HCT116 (cell line): ENCODE measurements around the gene SNTB2. TPM values are rescaled to one million over a fixed set of nuclear protein-coding genes. Genes with fewer than 3 reads are reported as not detected.

Source experiments
- ATAC-seq: fragments of 200-7000 bp; cut with Tn5 transposase; 2 replicates; pipeline ENCODE4 v1.9.1; 2020; ENCODE audit warnings: mild to moderate bottlenecking, moderate library complexity
- BruUV-seq: library from RNA; stranded (reverse); fragments of 400-500 nt; replicated peaks from 2 replicates; lab custom pipeline; 2021; lab: Mats Ljungman, UMichigan
- CTCF ChIA-PET: fragments of 300-600 bp; sonication (Branson Sonifier 250); formaldehyde crosslinking; loops from one replicate; lab custom pipeline; 2021; ENCODE audit warnings: antibody characterized with exemption; lab: Charles Lee
- POLR2A ChIA-PET: fragments of 300-600, 350-600 bp; sonication (Branson Sonifier 250); formaldehyde crosslinking; loops from one replicate; lab custom pipeline; 2021; ENCODE audit warnings: antibody characterized with exemption; lab: Charles Lee
- RAD21 ChIA-PET, 2 experiments: fragments of 300-600 bp; sonication (Branson Sonifier 250); formaldehyde crosslinking; loops; one replicate each; lab custom pipeline; 2023; ENCODE audit warnings: low total read pairs in 2 of 2; ENCODE audit not compliant: uncharacterized antibody in 2 of 2, unreplicated experiment in 2 of 2, low non-redundant PET in 1 of 2; lab: Charles Lee
- DNase-seq: peaks from one replicate; pipeline ENCODE4 v3.0.0-alpha.2; 2010; ENCODE audit warnings: low read depth, low spot score
- H2AFZ ChIP-seq: fragments of 200-600 bp; shearing (Covaris generic), sonication (generic); 2 replicates; pipeline ENCODE4 v1.6.1; 2017; ENCODE audit warnings: low read depth, mixed run types, mixed read lengths, antibody characterized with exemption, low read length; ENCODE audit not compliant: poor library complexity, severe bottlenecking
- H3K27ac ChIP-seq: 2 replicates; pipeline ENCODE4 v1.5.1; 2012; ENCODE audit warnings: low read depth, low read length
- H3K27me3 ChIP-seq: fragments of 200-600 bp; sonication (generic); 2 replicates; pipeline ENCODE4 v1.6.1; 2016; ENCODE audit warnings: mixed run types, low read length, mixed read lengths; ENCODE audit not compliant: insufficient read depth
- H3K36me3 ChIP-seq, 2 experiments: fragments of 200-500 bp in 1 of 2; fragments of 200-600 bp in 1 of 2; sonication (Bioruptor generic) in 1 of 2; sonication (generic) in 1 of 2; 2 replicates each; pipeline versions ENCODE4 v1.5.1 to v1.6.1; 2014 to 2016; ENCODE audit warnings: low read length in 2 of 2, inconsistent platforms in 1 of 2, mixed read lengths in 1 of 2, mixed run types in 1 of 2; ENCODE audit not compliant: insufficient read depth in 2 of 2, control insufficient read depth in 1 of 2
- H3K4me1 ChIP-seq, 2 experiments: fragments of 200-600 bp in 1 of 2; sonication (generic) in 1 of 2; 2 replicates each; pipeline versions ENCODE4 v1.5.1 to v1.6.1; 2012 to 2017; ENCODE audit warnings: low read length in 2 of 2, inconsistent platforms in 1 of 2, mild to moderate bottlenecking in 1 of 2, mixed read lengths in 1 of 2, mixed run types in 1 of 2, moderate library complexity in 1 of 2; ENCODE audit not compliant: insufficient read depth in 2 of 2, control insufficient read depth in 1 of 2
- H3K4me2 ChIP-seq: fragments of 200-600 bp; sonication (generic); 2 replicates; pipeline ENCODE4 v1.6.1; 2017; ENCODE audit warnings: mixed run types, low read length, mixed read lengths
- H3K4me3 ChIP-seq, 2 experiments: fragments of 200-600 bp in 1 of 2; sonication (generic) in 1 of 2; replicated peaks in 1 of 2; 2 replicates each; pipeline ENCODE4 v1.5.1; 2011 to 2016; ENCODE audit warnings: low read length in 2 of 2, control low read depth in 1 of 2, low read depth in 1 of 2, mild to moderate bottlenecking in 1 of 2, mixed read lengths in 1 of 2, mixed run types in 1 of 2
- H3K79me2 ChIP-seq: fragments of 200-600 bp; sonication (generic); 2 replicates; pipeline ENCODE4 v1.6.1; 2017; ENCODE audit warnings: mild to moderate bottlenecking, mixed run types, low read length, moderate library complexity, mixed read lengths; ENCODE audit not compliant: insufficient read depth
- H3K9ac ChIP-seq: fragments of 200-600 bp; sonication (generic); 2 replicates; pipeline ENCODE4 v1.6.1; 2016; ENCODE audit warnings: low read length, mixed read lengths
- H3K9me2 ChIP-seq: fragments of 200-600 bp; sonication (generic), shearing (Covaris generic); 2 replicates; pipeline ENCODE4 v1.6.1; 2017; ENCODE audit warnings: mixed run types, mild to moderate bottlenecking, moderate library complexity; ENCODE audit not compliant: insufficient read depth
- H3K9me3 ChIP-seq, 2 experiments: fragments of 200-500 bp in 1 of 2; fragments of 200-600 bp in 1 of 2; sonication (Bioruptor generic) in 1 of 2; sonication (generic) in 1 of 2; 2 replicates each; pipeline ENCODE4 v1.6.1; 2014 to 2017; ENCODE audit warnings: low read length in 2 of 2, mixed read lengths in 2 of 2, inconsistent platforms in 1 of 2, low read depth in 1 of 2, mild to moderate bottlenecking in 1 of 2, mixed run types in 1 of 2, moderate library complexity in 1 of 2; ENCODE audit not compliant: control insufficient read depth in 1 of 2, insufficient read depth in 1 of 2
- H4K20me1 ChIP-seq: fragments of 200-600 bp; sonication (generic), shearing (Covaris generic); 2 replicates; pipeline ENCODE4 v1.6.1; 2017; ENCODE audit warnings: mixed run types, mild to moderate bottlenecking, moderate library complexity; ENCODE audit not compliant: insufficient read depth
- CBX3 ChIP-seq: IDR thresholded peaks from 2 replicates; pipeline ENCODE4 v1.6.1; 2012; ENCODE audit warnings: low read depth
- EZH2phosphoT487 ChIP-seq: fragments of 200-600 bp; IDR thresholded peaks from 2 replicates; pipeline ENCODE4 v1.6.1; 2018; ENCODE audit warnings: antibody characterized with exemption, borderline replicate concordance
- FOSL1 ChIP-seq: IDR thresholded peaks from 2 replicates; pipeline ENCODE4 v1.6.1; 2012; ENCODE audit warnings: low read depth
- JUND ChIP-seq: IDR thresholded peaks from 2 replicates; pipeline ENCODE4 v1.6.1; 2012
- POLR2AphosphoS5 ChIP-seq: IDR thresholded peaks from 2 replicates; pipeline ENCODE4 v1.6.1; 2011; ENCODE audit warnings: mild to moderate bottlenecking, low read depth, low read length, moderate library complexity
- SIN3A ChIP-seq: IDR thresholded peaks from 2 replicates; pipeline ENCODE4 v1.6.1; 2012; ENCODE audit warnings: low read depth
- SP1 ChIP-seq: IDR thresholded peaks from 2 replicates; pipeline ENCODE4 v1.6.1; 2012; ENCODE audit warnings: low read depth
- ZFX ChIP-seq: fragments of 450-650 bp; IDR thresholded peaks from 2 replicates; pipeline ENCODE4 v1.6.1; 2017
- intact Hi-C: fragments of 100-400 bp; cut with micrococcal nuclease; formaldehyde crosslinking; loops from 2 replicates; pipeline ENCODE4 v1.10.0; 2022
- total RNA-seq: library from RNA; stranded (reverse); gene quantifications from one replicate; pipeline ENCODE4 v1.2.1, GENCODE V29; 2021; ENCODE audit not compliant: unreplicated experiment
- TF ChIP-seq, protein P1 (sequence below): IDR thresholded peaks from 2 replicates; pipeline ENCODE4 v1.6.1; 2012
- TF ChIP-seq, protein P2 (sequence below): IDR thresholded peaks from 2 replicates; pipeline ENCODE4 v1.6.1; 2012
- TF ChIP-seq, protein P3 (sequence below): IDR thresholded peaks from 2 replicates; pipeline ENCODE4 v1.6.1; 2011; ENCODE audit warnings: mild to moderate bottlenecking, low read length, moderate library complexity; ENCODE audit not compliant: insufficient replicate concordance; ENCODE audit errors: extremely low read depth
- TF ChIP-seq, protein P4 (sequence below), 3 experiments: fragments of 200-600 bp in 1 of 3; sonication (generic) in 1 of 3; IDR thresholded peaks in 2 of 3; conservative IDR thresholded peaks in 1 of 3; 2 replicates each; pipeline ENCODE4 v1.5.1; 2012 to 2017; ENCODE audit warnings: low read depth in 2 of 3, low read length in 2 of 3, antibody characterized with exemption in 1 of 3, borderline replicate concordance in 1 of 3, control low read depth in 1 of 3, mild to moderate bottlenecking in 1 of 3, mixed read lengths in 1 of 3, mixed run types in 1 of 3, moderate library complexity in 1 of 3; ENCODE audit not compliant: insufficient read depth in 1 of 3

Gene SNTB2
- total RNA-seq, 1 experiment from 2014 or later, result 38.1 TPM

DNA sequence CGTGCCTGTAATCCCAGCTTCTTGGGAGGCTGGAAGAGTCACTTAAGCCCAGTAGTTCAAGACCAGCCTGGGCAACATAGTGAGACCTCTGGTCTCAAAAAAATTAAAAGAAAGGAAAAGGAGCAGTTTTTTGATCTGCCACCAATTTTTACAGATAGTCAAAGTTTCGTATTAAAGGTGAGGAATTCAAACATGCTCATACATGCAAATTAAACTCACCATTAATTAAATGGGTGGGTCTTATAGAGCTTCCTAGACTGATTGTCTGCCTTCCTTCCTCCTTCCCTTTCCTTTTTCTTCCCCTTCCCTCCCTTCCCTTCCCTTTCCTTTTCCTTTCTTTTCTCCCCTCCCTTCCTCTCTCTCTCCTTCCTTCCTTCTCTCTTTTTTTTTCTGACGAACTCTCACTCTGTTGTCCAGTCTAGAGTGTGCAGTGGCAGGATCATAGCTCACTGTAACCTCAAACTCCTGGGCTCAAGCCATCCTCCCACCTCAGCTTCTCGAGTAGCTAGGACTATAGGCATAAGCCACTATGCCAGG is 87.8 kb downstream of the SNTB2 start (continued):
- TF ChIP-seq POLR2AphosphoS5 (no peak), JUND (no peak)
- TF ChIP-seq, protein P1, sequence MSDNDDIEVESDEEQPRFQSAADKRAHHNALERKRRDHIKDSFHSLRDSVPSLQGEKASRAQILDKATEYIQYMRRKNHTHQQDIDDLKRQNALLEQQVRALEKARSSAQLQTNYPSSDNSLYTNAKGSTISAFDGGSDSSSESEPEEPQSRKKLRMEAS, result no peak

DNA sequence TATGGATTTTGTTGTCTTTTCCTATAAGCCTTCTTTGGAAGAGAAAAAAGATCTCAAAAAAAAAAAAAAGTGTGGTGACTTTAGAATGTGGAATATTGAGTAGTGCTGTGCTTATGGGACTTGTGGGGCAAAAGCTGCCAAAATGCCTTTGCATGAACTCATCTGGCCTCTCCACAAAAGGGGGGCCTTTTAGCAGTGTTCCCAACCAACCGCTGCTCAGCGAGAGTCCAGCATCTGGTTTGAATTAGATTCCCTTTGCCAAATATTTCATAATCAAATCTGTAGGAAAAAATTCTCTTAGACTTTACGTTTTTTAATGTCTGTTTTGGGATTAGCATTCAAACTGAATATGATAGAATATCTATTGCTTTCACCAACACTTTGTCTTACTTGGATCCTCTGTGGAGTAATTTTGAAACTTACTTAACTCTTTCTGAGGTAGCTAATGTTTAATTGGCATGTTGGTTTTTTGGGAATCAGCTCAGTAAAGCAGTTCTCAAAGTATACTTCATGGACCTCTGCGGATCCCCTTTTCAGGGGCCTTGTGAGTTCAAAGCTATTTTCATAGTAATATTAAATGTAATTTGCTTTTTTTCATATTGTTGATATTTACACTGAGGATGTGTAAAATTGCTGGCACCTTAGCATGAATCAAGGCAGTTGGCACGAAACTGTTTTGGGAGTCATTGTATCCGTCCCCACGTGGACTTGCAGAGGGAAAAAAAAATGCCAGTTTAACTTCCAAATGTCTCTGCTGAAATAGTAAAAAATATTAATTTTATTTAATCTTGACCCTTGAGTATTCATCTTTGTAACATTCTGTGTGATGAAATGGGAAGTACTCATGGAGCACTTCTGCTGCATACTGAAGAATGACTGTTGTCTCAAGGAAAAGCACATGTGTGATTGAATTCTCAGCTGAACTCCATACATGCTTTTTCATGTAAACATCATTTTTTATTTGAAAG is 89.5 kb downstream of the SNTB2 start:
- POLR2A ChIA-PET, result no interaction called here
- DNase-seq, result no peak
- Histone ChIP-seq H2AFZ (no peak overlapping the region), H3K9ac (no peak overlapping the region), H3K9me2 (no peaks in the 10 kb centered on the region), H3K27me3 (no peaks in the 10 kb centered on the region), H3K36me3 (no peaks in the 10 kb centered on the region; a peak in 1 of 4 replicates), H3K9me3 (no peaks in the 10 kb centered on the region), H3K4me2 (no peak overlapping the region)
- RAD21 ChIA-PET, result no interaction called here
- intact Hi-C loops, result loop anchor here (10.0 kb wide), 1 partner anchor 82 kb away; no protein-coding TSS in a partner anchor
- TF ChIP-seq, protein P2, sequence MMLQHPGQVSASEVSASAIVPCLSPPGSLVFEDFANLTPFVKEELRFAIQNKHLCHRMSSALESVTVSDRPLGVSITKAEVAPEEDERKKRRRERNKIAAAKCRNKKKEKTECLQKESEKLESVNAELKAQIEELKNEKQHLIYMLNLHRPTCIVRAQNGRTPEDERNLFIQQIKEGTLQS, result no peak
- TF ChIP-seq FOSL1 (no peak), SP1 (no peak), CBX3 (no peak), EZH2phosphoT487 (no peak), ZFX (no peak), SIN3A (no peak)
- TF ChIP-seq, protein P3, sequence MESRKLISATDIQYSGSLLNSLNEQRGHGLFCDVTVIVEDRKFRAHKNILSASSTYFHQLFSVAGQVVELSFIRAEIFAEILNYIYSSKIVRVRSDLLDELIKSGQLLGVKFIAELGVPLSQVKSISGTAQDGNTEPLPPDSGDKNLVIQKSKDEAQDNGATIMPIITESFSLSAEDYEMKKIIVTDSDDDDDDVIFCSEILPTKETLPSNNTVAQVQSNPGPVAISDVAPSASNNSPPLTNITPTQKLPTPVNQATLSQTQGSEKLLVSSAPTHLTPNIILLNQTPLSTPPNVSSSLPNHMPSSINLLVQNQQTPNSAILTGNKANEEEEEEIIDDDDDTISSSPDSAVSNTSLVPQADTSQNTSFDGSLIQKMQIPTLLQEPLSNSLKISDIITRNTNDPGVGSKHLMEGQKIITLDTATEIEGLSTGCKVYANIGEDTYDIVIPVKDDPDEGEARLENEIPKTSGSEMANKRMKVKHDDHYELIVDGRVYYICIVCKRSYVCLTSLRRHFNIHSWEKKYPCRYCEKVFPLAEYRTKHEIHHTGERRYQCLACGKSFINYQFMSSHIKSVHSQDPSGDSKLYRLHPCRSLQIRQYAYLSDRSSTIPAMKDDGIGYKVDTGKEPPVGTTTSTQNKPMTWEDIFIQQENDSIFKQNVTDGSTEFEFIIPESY, result no peak
- TF ChIP-seq, protein P4, sequence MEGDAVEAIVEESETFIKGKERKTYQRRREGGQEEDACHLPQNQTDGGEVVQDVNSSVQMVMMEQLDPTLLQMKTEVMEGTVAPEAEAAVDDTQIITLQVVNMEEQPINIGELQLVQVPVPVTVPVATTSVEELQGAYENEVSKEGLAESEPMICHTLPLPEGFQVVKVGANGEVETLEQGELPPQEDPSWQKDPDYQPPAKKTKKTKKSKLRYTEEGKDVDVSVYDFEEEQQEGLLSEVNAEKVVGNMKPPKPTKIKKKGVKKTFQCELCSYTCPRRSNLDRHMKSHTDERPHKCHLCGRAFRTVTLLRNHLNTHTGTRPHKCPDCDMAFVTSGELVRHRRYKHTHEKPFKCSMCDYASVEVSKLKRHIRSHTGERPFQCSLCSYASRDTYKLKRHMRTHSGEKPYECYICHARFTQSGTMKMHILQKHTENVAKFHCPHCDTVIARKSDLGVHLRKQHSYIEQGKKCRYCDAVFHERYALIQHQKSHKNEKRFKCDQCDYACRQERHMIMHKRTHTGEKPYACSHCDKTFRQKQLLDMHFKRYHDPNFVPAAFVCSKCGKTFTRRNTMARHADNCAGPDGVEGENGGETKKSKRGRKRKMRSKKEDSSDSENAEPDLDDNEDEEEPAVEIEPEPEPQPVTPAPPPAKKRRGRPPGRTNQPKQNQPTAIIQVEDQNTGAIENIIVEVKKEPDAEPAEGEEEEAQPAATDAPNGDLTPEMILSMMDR (IDR thresholded peaks at IDR 0.05 in 2 of 3, conservative IDR thresholded peaks at IDR 0.05 in 1 of 3; ENCODE audit: borderline replicate concordance in 1 of 3, insufficient read depth in 1 of 3, low read depth in 2 of 3, low read length in 2 of 3), result no peak
- TF ChIP-seq, all 23 proteins: peak for 0
- no peak overlapping the region for H3K4me3 ChIP-seq
- no peaks in the 10 kb centered on the region for H3K4me1 ChIP-seq
- H3K79me2 ChIP-seq, result no peaks in the 10 kb centered on the region
- CTCF ChIA-PET, result no interaction called here
- H3K27ac ChIP-seq, result no peak overlapping the region
- H4K20me1 ChIP-seq, result peaks cover 5% of the 10 kb centered on the region; the same call in 1 of the 2 replicates
- BruUV-seq, result no TSS peak
- no peak for ATAC-seq
